ENCODE measurements around the gene OARD1.
"Not testable (repeated sequence)": the region's sequence is repeated elsewhere in the genome, so short reads cannot be mapped to it uniquely, and the experiment has no call there.

Gene OARD1, protein sequence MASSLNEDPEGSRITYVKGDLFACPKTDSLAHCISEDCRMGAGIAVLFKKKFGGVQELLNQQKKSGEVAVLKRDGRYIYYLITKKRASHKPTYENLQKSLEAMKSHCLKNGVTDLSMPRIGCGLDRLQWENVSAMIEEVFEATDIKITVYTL

DNA sequence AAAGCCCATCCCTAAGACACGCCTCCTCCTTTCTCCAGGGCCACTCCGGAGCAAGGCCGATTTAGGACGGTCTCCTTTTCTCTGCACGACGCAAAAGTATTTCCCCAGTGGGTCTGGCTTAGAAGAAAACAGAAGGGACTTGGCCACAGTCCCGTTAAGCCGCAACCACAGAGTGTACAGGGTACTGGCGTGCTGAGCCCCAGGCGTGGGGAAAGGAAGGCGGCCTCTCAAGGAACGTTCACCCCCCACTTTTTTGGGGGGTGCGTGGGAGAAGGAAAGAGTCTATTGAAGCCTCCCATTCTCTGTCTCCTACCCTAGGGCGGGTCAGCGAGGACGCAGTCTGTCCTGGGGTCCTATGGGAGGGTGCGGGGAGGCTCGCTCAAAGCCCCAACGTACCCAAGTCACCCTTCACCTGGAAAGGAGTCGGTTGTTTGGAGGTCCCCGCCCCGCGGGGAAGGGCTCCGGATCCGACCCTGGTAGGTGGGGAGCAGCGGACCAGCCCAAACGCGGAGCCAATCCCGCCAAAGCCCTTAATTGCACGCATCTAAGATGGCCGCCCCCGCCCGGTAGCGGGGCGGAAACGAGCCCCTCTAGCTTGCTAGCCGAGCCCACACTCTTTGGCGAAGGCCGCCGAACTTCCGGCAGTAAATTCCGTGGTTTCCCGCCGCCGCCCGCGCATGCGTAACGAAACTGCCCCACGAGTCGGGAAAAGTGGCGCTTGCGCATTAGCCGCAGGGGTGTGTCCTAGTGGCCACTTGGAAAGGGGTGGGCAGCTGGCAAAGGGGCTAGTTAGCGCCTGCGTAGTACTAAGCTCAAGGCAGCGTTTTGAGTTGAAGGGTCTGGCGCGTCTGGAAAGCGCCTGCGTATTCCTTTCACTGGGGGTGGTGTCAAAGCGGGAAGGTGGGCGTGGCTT is at the start of gene OARD1:
TSS of gene OARD1 (minus strand) at position 434 of the 913 bp plus-strand sequence. CDS start 722 bp downstream, outside the sequence.
- DNase-seq: peak; percentile 98 to 99

DNA sequence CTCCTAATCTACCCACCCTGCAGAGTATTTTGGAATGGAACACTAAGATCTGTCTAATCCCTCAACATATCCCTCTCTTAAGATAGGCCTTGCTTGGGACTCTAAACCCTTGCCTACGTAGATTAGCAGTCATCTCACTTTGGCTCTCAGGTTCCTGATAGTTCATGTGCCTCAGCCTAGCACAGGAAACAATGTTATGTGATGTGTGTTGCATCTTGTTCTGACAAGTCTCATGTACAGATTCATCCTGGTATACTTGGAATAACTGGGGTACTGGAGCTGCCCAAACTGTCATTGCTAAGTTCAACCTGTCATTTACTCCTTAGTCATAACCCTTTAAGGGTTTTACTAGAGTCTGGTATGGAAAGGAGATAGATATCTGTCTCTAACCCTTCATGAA is 47.9 kb upstream of the OARD1 start:
- DNase-seq: no peak

DNA sequence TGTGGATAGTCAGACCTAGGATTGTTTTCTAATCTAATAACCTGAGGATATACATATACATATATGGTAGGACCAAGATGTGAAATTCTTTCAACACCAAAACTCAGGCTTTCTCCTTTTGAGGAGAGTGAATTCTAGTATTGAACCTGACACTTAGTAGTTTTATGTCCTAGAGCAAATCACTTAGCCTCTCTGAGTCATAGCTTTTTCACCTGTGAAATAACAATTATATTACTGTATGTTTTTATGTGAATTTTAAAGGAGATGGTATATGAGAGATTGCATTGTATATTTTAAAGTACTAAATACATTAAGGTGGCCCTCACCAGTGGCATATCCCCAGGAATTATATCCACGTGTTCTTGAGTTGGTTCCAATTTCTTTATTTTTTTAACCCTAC is 47.4 kb upstream of the OARD1 start:
- no peak for DNase-seq

DNA sequence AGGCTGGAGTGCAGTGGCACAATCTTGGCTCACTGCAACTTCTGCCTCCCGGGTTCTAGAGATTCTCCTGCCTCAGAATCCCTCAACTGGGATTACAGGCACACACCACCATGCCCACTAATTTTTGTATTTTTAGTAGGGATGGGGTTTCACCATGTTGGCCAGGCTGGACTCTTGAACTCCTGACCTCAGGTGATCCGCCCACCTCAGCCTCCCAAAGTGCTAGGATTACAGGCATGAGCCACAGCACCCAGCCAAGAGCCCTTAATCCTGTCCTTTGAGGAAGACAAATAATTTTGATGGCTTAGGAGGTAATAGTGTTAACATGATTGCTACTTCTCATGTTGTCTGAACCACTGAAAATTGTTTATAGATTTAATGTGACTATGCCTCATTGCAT is 42.9 kb upstream of the OARD1 start:
- DNase-seq: not testable (repeated sequence)

DNA sequence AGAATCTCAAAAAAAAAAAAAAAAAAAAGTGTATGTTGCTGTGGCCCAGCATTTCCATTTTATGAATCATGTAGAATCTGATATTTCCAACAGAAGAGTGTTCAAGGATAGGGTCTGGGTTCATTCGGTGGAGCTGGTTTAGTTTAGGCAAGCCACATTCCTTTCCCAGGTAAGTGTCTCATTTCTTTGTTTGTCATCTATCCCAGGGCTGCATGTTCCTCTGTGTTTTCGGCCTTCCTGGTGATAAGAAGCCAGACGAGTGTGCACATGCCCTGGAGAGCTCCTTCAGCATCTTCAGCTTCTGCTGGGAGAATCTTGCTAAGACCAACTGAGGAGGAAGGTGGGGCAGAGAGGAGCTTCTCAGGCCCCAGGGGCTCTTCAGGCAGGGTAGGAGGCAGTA is 38.9 kb upstream of the OARD1 start:
- no peak for DNase-seq

DNA sequence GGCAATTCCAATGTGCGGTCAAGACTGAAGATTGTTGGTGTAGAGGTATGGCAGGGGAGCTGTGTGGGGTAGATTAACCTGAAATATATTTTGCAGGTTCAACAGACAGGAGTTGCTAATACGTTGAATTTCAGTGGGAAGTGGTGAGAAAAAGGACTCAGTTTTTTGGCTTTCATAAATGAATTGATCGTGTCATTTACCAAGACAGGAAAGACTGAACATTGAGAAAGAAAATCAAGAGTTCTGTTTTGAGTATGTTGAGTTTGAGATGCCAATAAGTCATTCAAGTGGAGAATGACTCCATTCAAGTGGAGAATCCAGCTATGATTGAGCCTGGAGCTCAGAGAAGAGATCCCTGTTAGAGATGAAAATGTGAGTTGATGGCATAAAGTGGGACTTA is 31.7 kb upstream of the OARD1 start:
- DNase-seq: no peak

DNA sequence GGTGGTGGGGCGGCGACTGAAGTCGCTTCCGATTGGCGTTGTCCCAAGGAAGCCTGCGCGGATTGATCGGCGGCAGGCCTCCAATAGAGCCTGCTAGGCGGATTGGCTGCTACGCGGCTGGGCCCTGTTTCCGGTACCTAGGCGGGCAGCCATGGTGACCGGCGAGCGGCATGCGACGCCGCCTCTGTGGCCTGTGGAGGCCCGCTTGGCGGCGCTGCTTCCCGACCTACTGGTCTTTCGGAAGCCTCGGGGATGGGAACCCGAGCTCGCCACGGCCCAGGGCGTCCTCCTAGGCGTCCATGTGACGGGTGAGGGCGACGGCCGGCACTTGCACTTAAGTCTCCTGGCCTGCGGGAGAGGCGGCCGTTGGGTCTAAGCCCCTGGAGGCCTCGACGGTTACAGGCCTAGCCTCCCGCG is 28.7 kb upstream of the OARD1 start:
- DNase-seq: no peak

DNA sequence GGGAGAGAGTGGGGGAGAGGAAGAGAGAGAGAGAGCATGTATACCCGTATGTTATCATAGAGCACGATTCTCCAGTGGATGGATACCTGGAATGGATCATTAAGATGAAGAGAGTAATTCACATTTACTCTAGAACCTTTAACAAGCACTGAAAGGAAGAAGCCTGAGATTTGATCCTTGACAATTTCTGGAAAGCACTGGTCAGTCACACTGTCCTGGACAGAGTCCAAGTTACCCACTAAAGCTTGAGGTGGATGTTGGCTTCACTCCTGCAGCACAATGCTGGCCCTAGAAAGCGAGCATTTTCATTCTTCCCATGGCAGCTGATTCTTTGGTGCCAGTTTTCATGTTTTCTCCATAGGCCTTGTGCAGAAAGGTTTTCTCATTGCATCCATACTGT is 26.2 kb upstream of the OARD1 start:
- DNase-seq: no peak

DNA sequence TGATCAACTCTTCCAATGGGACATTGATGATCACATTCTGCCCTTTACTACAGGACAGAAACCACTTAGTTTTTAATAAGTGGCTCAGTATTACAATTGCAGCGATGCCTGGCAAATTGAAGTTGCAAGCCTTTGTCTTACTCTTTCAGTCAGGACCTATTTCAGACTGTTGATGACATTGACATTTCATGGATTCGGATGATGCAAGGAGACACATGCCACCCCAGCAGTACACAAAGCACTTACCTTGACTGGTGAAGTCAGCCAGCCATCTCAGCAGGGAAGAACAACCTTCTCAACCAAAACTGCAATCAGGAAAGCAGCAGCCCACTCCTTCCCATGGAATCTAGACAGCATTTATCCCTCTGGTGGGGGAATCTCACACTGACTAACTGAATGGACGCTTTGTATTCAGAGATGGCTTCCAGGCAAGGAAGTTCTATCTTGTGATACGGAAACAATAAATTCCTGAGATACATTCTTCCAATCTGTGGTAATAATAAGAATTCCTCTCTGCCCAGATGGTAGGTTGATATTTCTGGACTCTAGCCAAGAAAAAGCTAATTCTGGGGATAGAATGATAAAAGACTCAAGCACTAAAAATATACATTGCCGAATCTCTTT is 25.4 kb upstream of the OARD1 start:
- DNase-seq: no peak

DNA sequence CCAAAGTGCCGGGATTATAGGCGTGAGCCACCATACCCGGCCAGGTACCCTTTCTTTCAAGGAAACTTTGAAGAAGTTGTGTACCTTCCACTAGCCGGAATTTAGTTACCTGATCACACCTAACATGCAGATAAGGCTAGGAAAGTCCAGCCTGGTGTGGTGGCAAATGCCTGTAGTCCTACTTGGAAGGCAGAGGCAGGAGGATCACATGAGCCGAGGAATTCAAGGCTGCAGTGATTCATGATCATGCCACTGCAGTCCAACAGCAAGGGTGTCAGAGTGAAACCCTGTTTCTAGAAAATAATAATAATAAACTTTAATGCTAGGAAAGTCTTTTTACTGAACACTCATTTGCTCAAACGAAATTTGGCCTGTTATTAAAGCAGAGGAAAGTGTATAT is 21.6 kb upstream of the OARD1 start:
- no peak for DNase-seq

DNA sequence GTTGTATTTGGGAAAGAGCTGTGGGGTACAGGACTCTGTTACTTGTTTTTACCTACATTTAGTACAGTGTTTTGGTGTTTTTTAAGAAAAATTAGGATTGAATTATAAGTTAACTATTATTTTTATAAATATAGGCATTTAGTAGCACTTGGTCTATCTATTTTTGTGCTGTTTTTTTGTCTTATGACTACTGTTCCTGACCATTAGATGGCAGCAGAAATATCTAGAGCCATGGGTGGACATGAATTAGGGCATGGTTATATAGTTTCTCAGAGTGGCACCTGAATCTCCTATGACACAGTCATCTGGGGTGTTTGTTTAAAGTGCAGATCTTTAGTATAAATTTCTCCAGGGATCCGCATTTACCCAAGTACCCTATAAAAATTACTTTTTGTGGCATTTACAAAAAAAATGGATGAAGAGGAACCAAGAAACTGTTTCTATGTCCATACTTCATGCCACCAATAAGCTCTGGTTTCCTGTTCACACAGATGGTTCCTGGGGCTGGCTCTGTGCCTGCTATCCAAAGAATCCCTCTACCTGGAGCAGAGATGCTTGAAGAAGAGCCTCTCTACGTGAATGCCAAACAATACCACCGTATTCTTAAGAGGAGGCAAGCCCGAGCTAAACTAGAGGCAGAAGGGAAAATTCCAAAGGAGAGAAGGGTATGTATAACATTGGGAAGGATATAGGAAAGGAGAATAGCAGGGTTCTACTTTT is 20.4 kb upstream of the OARD1 start:
- DNase-seq: peak; percentile 35 to 39

DNA sequence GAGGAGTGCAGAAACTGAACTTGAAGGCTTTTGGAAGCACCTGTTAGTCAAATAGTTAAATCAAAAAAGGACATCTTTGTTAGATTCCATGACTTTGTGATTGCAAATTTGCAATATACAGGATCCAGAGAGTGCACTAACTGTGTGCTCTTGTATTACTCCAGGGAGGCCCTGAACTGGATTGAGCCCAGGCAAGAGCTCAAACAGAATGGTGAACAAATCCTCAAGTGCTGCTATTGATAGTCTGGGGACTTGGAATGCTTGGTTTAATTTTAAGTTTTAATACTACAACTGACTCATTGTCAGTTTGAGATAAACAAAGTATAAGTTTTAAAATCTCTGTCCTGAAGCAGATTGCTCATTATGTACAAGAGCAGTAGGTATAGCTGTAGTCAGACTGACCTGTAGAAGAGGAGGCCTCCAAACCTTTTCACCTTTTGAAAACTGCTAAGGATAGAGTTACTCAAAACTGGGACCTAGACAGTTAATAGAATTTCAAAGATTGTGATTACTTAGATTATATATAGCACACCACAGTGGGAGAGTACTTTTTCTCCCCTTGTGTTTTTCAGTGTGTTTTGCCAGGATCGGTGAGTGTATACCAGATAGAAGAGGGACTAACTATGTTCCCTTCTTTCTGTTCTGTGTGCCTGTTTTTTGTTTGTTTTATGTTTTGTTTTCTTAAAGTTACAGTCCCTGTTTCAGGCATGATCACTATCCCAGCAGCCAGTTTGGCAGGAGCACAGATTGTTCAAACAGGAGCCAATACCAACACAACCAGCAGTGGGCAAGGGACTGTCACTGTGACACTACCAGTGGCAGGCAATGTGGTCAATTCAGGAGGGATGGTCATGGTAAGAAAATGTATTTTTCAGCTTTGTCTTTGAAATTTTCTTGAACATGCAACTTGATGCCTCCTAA is 18.9 kb upstream of the OARD1 start:
- DNase-seq: no peak

DNA sequence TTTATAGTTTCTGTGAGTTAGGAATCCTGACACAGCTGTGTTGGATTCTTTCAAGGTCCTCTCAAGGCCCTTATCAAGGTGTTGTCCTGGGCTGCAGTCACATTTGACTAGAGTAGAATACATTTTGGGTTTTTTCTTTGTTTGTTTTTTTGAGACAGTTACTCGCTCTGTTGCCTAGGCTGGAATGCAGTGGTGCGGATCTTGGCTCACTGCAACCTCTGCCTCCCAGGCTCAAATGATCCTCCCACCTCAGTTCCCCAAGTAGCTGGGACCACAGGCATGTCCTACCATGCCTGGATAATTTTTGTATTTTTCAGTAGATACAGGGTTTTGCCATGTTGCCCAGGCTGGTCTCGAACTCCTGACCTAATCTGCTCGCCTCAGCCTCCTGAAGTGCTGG is 16.3 kb upstream of the OARD1 start:
- no peak for DNase-seq

DNA sequence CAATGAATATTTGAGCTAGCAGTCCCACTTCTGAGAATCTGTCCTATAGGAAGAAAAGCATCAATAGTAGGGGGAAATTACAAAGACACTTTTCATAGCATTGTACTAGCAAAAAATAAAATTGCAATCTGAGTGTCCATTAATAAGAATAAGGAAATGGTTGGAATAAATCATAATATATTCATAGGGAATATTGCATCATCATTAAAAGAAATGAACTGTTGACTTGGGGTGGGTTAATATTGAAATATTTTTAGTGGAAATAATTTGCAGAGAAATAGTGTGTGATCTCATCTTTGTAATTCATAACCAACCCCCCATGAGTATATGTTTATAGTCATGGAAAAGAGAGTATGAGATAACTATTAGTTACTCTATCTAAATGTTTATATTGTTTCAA is 13.0 kb upstream of the OARD1 start:
- DNase-seq: no peak

DNA sequence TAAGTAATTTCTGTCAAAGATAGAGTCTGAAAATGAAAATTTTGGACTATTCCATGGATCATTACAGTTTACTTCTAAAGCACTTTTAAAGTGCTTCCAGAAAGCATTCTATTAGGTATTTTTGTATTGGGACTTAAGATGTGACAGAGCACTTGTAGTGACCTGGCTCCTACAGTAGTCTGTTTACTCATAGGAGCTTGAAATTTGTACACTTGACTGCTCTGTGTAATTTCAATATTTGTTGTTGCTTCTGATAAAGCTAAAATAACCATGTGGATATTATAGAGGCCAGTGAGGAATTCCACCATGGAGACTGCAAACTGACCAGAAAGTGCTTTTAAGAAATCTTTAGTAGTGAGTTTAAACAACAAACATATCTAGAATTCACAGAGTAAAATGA is 10.9 kb upstream of the OARD1 start:
- no peak for DNase-seq

DNA sequence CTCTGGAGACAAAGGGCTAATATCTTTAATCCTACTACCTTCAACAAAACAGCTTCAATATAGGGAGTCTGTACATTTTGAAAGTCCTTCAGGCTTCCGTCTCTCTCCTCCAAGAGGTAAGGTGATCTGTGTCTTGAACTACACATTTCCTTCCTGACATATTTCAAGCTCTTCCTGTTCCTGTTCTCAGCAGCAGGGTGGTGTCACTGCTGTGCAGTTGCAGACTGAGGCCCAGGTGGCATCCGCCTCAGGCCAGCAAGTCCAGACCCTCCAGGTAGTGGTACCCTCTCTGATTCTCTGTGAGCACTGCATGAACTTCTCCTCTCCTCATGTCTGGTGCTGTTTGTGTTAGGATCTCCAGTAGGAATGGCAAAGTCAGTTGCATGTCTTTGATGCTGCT is 8.5 kb upstream of the OARD1 start:
- no peak for DNase-seq

DNA sequence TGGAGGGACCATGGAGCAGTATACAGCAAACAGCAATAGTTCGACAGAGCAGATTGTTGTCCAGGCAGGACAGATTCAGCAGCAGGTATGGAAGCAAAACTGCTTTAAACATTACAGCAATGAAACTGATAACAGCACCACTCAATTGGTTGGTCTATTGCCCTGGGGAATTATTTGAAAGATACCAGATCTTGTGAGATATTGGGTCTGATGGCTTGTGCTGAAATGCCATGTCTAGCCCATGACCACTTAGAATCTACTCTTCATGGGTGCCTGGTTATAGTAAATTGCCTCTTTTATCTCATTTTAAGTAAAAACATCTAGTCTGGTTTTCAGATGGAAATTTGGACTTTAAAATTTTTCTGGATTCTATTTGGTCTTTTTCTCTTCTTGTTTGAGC is 6.9 kb upstream of the OARD1 start:
- DNase-seq: no peak

DNA sequence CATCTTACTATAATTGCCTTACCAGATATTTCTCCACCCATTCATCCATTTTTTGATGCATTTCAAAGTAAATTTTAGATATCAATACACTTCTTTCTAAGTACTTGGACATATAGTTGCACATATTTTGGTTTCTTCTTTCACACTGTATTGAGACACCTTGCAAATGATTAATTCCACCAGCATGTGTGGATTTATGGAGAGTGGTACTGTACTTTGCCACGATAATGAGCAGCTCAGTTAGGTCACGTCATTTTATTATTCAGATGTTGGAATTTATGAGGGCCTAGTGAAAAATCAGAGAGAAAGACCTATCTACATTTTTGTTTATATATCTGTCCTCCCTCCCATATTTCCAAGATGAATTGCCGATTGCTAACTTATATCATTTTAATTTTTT is 5.9 kb upstream of the OARD1 start:
- DNase-seq: no peak

DNA sequence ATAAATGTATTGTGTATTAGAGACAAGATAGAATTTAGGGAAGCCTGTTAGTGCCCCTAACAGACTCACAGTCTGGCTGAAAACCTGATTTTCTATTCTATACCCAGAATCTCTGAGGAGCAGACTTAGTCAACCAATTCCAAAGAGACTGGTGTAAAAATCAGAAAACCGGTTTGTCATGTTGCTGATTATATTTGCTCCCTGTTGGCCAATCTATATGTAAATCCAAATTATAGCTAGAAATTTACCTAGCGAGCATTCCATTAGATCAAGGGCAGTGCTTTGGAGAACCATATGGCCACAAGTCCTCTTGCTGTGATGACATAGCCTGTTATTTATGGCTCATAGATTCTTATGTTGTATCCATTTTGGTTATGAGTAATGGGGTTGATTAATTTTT is 5.4 kb upstream of the OARD1 start:
- no peak for DNase-seq

DNA sequence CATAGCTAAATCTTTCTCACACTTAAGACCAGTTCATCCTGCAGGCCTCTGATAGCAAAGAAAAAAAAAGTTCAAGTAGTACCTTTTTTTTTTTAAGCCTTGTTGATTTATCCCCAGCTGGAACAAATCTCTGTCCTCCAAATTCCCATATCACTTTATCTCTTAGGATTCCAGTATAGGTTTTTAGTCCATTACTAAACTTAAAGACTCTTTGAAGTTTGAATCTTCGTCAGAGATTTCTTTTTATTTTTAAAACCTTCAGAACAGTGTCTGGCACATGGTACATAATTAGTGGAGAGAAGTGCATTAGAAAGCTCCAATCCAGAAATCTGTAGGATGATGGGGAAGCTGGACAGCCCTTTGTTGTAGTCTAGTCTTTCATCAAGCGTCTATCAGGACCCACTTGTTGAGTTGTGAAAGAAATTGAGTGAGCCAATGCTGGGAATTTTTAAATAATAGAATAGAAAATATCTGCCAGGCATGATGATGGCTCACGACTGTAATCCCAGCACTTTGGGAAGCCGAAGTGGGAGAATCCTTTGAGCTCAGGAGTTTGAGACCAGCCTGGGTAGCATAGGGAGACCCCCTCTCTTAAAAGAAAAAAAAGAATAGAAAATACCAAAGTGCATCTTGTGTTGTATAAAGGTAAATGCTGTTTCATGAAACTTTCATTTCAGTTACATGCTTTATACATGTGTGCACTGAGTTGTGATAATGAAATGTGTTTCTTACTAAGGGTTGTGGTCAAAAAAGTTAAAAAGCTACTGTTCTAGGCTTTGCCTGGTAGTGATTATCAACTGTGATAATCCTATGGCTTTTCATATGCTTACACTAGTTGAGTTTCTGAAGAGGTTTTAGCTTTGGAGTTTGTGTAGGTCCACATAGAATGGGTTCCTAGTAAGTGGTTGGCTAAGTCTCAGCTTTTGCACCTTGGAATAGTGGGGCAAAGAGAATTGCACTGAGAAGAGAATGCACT is 3.8 kb upstream of the OARD1 start:
- DNase-seq: no peak
